ENCODE data around the gene HDC.

HDC gene

GRCh38 chr15:50233192-50233736, 32.3 kb downstream of the HDC start:
- TF ChIP-seq RAD21 (IDR thresholded peaks at IDR 0.05; ENCODE audit: low read depth) (no peak), TEAD4 (IDR thresholded peaks at IDR 0.05) (no peak), EGR1 (IDR thresholded peaks at IDR 0.05) (no peak), YY1 (IDR thresholded peaks at IDR 0.05; ENCODE audit: low read depth) (no peak), EP300 (IDR thresholded peaks at IDR 0.05; ENCODE audit: borderline replicate concordance) (no peak), USF1 (IDR thresholded peaks at IDR 0.05) (no peak), CREB1 (IDR thresholded peaks at IDR 0.05; ENCODE audit: low read depth) (no peak), TCF12 (IDR thresholded peaks at IDR 0.05; ENCODE audit: low read depth) (no peak), NFIC (IDR thresholded peaks at IDR 0.05) (no peak)

- no peak for TF ChIP-seq CREB1 (IDR thresholded peaks at IDR 0.05; ENCODE audit: low read depth)
- no peak for TF ChIP-seq ZBTB7A (IDR thresholded peaks at IDR 0.05; ENCODE audit: low read depth)
Observed at GRCh38 chr15:50232791-50233190, 32.7 kb downstream of the HDC start.

GRCh38 chr15:50231761-50232160, 33.8 kb downstream of the HDC start:
- TF ChIP-seq CREB1 (IDR thresholded peaks at IDR 0.05; ENCODE audit: low read depth) (no peak), MAX (IDR thresholded peaks at IDR 0.05) (no peak), TAF1 (IDR thresholded peaks at IDR 0.05; ENCODE audit: low read depth) (no peak), EP300 (IDR thresholded peaks at IDR 0.05; ENCODE audit: borderline replicate concordance) (no peak), TCF12 (IDR thresholded peaks at IDR 0.05; ENCODE audit: low read depth) (no peak), TEAD4 (IDR thresholded peaks at IDR 0.05) (no peak), EGR1 (IDR thresholded peaks at IDR 0.05) (no peak), NFIC (IDR thresholded peaks at IDR 0.05) (no peak), USF1 (IDR thresholded peaks at IDR 0.05) (no peak), YY1 (IDR thresholded peaks at IDR 0.05; ENCODE audit: low read depth) (no peak), FOXM1 (IDR thresholded peaks at IDR 0.05; ENCODE audit: borderline replicate concordance, low read depth) (no peak), CEBPB (IDR thresholded peaks at IDR 0.05) (no peak), REST (IDR thresholded peaks at IDR 0.05; ENCODE audit: low read depth) (no peak), ZBTB7A (IDR thresholded peaks at IDR 0.05; ENCODE audit: low read depth) (no peak), RAD21 (IDR thresholded peaks at IDR 0.05; ENCODE audit: low read depth) (no peak)

GRCh38 chr15:50229336-50229735, 36.2 kb downstream of the HDC start:
- TF ChIP-seq CEBPB (IDR thresholded peaks at IDR 0.05), result no peak
- no peak for TF ChIP-seq USF1 (IDR thresholded peaks at IDR 0.05)
- TF ChIP-seq RAD21 (IDR thresholded peaks at IDR 0.05; ENCODE audit: low read depth), result no peak
- no peak for TF ChIP-seq CREB1 (IDR thresholded peaks at IDR 0.05; ENCODE audit: low read depth)
- TF ChIP-seq YY1 (IDR thresholded peaks at IDR 0.05; ENCODE audit: low read depth), result no peak
- no peak for TF ChIP-seq TEAD4 (IDR thresholded peaks at IDR 0.05)
- no peak for TF ChIP-seq NFIC (IDR thresholded peaks at IDR 0.05)

GRCh38 chr15:50228866-50229265, 36.7 kb downstream of the HDC start:
- TF ChIP-seq TAF1 (IDR thresholded peaks at IDR 0.05; ENCODE audit: low read depth) (no peak), MAX (IDR thresholded peaks at IDR 0.05) (no peak), ZBTB7A (IDR thresholded peaks at IDR 0.05; ENCODE audit: low read depth) (no peak)

GRCh38 chr15:50227076-50227475, 38.5 kb downstream of the HDC start:
- TF ChIP-seq RAD21 (IDR thresholded peaks at IDR 0.05; ENCODE audit: low read depth) (no peak), YY1 (IDR thresholded peaks at IDR 0.05; ENCODE audit: low read depth) (no peak)

GRCh38 chr15:50225938-50226337, 39.6 kb downstream of the HDC start:
- TF ChIP-seq MAX (IDR thresholded peaks at IDR 0.05) (no peak), YY1 (IDR thresholded peaks at IDR 0.05; ENCODE audit: low read depth) (no peak), RAD21 (IDR thresholded peaks at IDR 0.05; ENCODE audit: low read depth) (no peak), USF1 (IDR thresholded peaks at IDR 0.05) (no peak), TAF1 (IDR thresholded peaks at IDR 0.05; ENCODE audit: low read depth) (no peak), EGR1 (IDR thresholded peaks at IDR 0.05) (no peak), EP300 (IDR thresholded peaks at IDR 0.05; ENCODE audit: borderline replicate concordance) (no peak), REST (IDR thresholded peaks at IDR 0.05; ENCODE audit: low read depth) (no peak), CREB1 (IDR thresholded peaks at IDR 0.05; ENCODE audit: low read depth) (no peak), TCF12 (IDR thresholded peaks at IDR 0.05; ENCODE audit: low read depth) (no peak), NFIC (IDR thresholded peaks at IDR 0.05) (no peak), FOXM1 (IDR thresholded peaks at IDR 0.05; ENCODE audit: borderline replicate concordance, low read depth) (no peak), CEBPB (IDR thresholded peaks at IDR 0.05) (no peak), TEAD4 (IDR thresholded peaks at IDR 0.05) (no peak)
